Ishikawa (cell line): Measurements from ENCODE around the gene OSBPL10.

Source experiments
- CEBPB ChIP-seq: IDR thresholded peaks from 2 replicates; pipeline ENCODE4 v1.6.1; 2012
- CREB1 ChIP-seq: IDR thresholded peaks from 2 replicates; pipeline ENCODE4 v1.6.1; 2012; ENCODE audit warnings: low read depth
- EGR1 ChIP-seq: IDR thresholded peaks from 2 replicates; pipeline ENCODE4 v1.6.1; 2012
- EP300 ChIP-seq: IDR thresholded peaks from 2 replicates; pipeline ENCODE4 v1.6.1; 2012; ENCODE audit warnings: borderline replicate concordance
- FOXM1 ChIP-seq: IDR thresholded peaks from 2 replicates; pipeline ENCODE4 v1.6.1; 2012; ENCODE audit warnings: low read depth, borderline replicate concordance
- MAX ChIP-seq: IDR thresholded peaks from 2 replicates; pipeline ENCODE4 v1.6.1; 2012
- NFIC ChIP-seq: IDR thresholded peaks from 2 replicates; pipeline ENCODE4 v1.6.1; 2012
- RAD21 ChIP-seq: IDR thresholded peaks from 2 replicates; pipeline ENCODE4 v1.6.1; 2012; ENCODE audit warnings: low read depth
- TAF1 ChIP-seq: IDR thresholded peaks from 2 replicates; pipeline ENCODE4 v1.6.1; 2012; ENCODE audit warnings: low read depth, mild to moderate bottlenecking
- TCF12 ChIP-seq: IDR thresholded peaks from 2 replicates; pipeline ENCODE4 v1.6.1; 2012; ENCODE audit warnings: low read depth
- TEAD4 ChIP-seq: IDR thresholded peaks from 2 replicates; pipeline ENCODE4 v1.6.1; 2012
- YY1 ChIP-seq: IDR thresholded peaks from 2 replicates; pipeline ENCODE4 v1.6.1; 2012; ENCODE audit warnings: low read depth
- ZBTB7A ChIP-seq: IDR thresholded peaks from 2 replicates; pipeline ENCODE4 v1.6.1; 2012; ENCODE audit warnings: low read depth
- TF ChIP-seq, protein P1 (sequence below): IDR thresholded peaks from 2 replicates; pipeline ENCODE4 v1.6.1; 2012; ENCODE audit warnings: low read depth, mild to moderate bottlenecking
- TF ChIP-seq, protein P2 (sequence below): IDR thresholded peaks from 2 replicates; pipeline ENCODE4 v1.6.1; 2012

Gene OSBPL10, protein sequence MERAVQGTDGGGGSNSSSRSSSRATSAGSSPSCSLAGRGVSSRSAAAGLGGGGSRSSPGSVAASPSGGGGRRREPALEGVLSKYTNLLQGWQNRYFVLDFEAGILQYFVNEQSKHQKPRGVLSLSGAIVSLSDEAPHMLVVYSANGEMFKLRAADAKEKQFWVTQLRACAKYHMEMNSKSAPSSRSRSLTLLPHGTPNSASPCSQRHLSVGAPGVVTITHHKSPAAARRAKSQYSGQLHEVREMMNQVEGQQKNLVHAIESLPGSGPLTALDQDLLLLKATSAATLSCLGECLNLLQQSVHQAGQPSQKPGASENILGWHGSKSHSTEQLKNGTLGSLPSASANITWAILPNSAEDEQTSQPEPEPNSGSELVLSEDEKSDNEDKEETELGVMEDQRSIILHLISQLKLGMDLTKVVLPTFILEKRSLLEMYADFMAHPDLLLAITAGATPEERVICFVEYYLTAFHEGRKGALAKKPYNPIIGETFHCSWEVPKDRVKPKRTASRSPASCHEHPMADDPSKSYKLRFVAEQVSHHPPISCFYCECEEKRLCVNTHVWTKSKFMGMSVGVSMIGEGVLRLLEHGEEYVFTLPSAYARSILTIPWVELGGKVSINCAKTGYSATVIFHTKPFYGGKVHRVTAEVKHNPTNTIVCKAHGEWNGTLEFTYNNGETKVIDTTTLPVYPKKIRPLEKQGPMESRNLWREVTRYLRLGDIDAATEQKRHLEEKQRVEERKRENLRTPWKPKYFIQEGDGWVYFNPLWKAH

GRCh38 chr3:31981206-31982181 lies at the start of gene OSBPL10, which contains the start of gene ZNF860:
Gene OSBPL10, minus strand, starts transcription at chr3:31981262. Its CDS starts 83 bp downstream, at chr3:31981179.
Gene ZNF860, plus strand, starts transcription at chr3:31981750. Its CDS starts 7,330 bp downstream, at chr3:31989080.
- TF ChIP-seq MAX: peak; percentile 78
- peak; percentile 42; the same call in 1 of the 2 replicates for TF ChIP-seq ZBTB7A
- peak; percentile 83 for TF ChIP-seq NFIC
- 0 out of 2 replicates have a peak, but pooled peaks have one; percentile 8 for TF ChIP-seq RAD21
- TF ChIP-seq CREB1: no peak
- TF ChIP-seq, protein P1, sequence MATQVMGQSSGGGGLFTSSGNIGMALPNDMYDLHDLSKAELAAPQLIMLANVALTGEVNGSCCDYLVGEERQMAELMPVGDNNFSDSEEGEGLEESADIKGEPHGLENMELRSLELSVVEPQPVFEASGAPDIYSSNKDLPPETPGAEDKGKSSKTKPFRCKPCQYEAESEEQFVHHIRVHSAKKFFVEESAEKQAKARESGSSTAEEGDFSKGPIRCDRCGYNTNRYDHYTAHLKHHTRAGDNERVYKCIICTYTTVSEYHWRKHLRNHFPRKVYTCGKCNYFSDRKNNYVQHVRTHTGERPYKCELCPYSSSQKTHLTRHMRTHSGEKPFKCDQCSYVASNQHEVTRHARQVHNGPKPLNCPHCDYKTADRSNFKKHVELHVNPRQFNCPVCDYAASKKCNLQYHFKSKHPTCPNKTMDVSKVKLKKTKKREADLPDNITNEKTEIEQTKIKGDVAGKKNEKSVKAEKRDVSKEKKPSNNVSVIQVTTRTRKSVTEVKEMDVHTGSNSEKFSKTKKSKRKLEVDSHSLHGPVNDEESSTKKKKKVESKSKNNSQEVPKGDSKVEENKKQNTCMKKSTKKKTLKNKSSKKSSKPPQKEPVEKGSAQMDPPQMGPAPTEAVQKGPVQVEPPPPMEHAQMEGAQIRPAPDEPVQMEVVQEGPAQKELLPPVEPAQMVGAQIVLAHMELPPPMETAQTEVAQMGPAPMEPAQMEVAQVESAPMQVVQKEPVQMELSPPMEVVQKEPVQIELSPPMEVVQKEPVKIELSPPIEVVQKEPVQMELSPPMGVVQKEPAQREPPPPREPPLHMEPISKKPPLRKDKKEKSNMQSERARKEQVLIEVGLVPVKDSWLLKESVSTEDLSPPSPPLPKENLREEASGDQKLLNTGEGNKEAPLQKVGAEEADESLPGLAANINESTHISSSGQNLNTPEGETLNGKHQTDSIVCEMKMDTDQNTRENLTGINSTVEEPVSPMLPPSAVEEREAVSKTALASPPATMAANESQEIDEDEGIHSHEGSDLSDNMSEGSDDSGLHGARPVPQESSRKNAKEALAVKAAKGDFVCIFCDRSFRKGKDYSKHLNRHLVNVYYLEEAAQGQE: no peak
- TF ChIP-seq TCF12: peak; percentile 77
- peak; percentile 71; the same call in 1 of the 2 replicates for TF ChIP-seq EGR1
- no peak for TF ChIP-seq CEBPB
- TF ChIP-seq, protein P2, sequence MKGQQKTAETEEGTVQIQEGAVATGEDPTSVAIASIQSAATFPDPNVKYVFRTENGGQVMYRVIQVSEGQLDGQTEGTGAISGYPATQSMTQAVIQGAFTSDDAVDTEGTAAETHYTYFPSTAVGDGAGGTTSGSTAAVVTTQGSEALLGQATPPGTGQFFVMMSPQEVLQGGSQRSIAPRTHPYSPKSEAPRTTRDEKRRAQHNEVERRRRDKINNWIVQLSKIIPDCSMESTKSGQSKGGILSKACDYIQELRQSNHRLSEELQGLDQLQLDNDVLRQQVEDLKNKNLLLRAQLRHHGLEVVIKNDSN: no peak; the same call in 1 of the 2 replicates
- 0 out of 2 replicates have a peak, but pooled peaks have one; percentile 19 for TF ChIP-seq FOXM1
- peak; percentile 57; the same call in 1 of the 2 replicates for TF ChIP-seq EP300
- peak; percentile 4 for TF ChIP-seq TEAD4
- no peak; the same call in 1 of the 2 replicates for TF ChIP-seq TAF1
- no peak for TF ChIP-seq YY1

- TF ChIP-seq RAD21: no peak
- TF ChIP-seq, protein P1: no peak
- no peak for TF ChIP-seq NFIC
- TF ChIP-seq, protein P2: no peak
- no peak for TF ChIP-seq TCF12
- no peak for TF ChIP-seq TAF1
- no peak for TF ChIP-seq CEBPB
- TF ChIP-seq MAX: no peak
- TF ChIP-seq TEAD4: no peak
Measured at GRCh38 chr3:32026593-32026992, 45.5 kb upstream of the OSBPL10 start.

DNA sequence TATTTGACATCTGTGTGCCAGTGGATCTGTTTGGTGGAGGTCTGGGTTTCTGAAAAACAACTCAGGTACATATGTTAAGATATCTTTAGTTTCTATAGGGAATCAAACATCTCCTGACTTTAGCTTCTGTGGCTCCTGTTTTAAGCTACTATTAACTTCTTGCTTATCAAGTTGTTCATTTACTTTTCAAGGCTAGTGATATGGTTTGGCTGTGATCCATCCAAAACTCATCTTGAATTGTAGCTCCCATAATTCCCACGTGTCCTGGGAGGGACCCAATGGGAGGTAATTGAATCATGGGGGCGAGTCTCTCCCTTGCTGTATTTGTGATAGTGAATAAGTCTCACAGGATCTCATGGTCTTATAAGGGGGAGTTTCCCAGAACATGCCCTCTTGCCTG lies 41.9 kb upstream of the OSBPL10 start:
- TF ChIP-seq EP300 (no peak), EGR1 (no peak), NFIC (no peak), YY1 (no peak), CREB1 (no peak), RAD21 (no peak), TEAD4 (no peak)

DNA sequence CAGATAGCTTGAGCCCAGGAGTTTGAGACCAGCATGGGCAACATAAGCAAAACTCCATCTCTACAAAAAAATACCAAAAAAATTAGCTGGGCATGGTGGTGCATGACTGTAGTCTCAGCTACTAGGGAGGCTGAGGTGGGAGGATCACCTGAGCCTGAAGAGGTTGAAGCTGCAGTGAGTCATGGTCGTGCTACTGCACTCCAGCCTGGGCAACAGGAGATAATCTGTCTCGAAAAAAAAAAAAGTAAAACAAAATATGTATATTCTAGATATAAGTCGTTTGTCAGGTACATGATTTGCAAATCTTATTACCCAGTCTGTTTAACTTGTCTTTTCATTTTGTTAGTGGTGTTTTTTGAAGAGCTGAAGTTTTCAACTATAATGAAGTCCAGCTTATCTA lies 40.7 kb upstream of the OSBPL10 start:
- no peak for TF ChIP-seq TCF12
- no peak for TF ChIP-seq YY1
- no peak for TF ChIP-seq MAX
- TF ChIP-seq TAF1: no peak
- TF ChIP-seq, protein P2: no peak
- no peak for TF ChIP-seq ZBTB7A
- TF ChIP-seq NFIC: no peak
- TF ChIP-seq EGR1: no peak
- no peak for TF ChIP-seq CEBPB
- TF ChIP-seq TEAD4: no peak
- TF ChIP-seq RAD21: no peak
- no peak for TF ChIP-seq CREB1
- no peak for TF ChIP-seq EP300
- no peak for TF ChIP-seq FOXM1
- TF ChIP-seq, protein P1: no peak
